Activated naive CD8-positive, alpha-beta T cell treated with anti-CD3 and anti-CD28 coated beads, Interleukin-2, amount 50 U/mL, for 16 hours (primary cell): ENCODE measurements around the gene CERCAM.

Experiments used
- DNase-seq: peaks from one replicate; pipeline ENCODE4 v3.0.0-alpha.2; 2020; ENCODE audit warnings: low read depth, low spot score

Gene CERCAM

DNA sequence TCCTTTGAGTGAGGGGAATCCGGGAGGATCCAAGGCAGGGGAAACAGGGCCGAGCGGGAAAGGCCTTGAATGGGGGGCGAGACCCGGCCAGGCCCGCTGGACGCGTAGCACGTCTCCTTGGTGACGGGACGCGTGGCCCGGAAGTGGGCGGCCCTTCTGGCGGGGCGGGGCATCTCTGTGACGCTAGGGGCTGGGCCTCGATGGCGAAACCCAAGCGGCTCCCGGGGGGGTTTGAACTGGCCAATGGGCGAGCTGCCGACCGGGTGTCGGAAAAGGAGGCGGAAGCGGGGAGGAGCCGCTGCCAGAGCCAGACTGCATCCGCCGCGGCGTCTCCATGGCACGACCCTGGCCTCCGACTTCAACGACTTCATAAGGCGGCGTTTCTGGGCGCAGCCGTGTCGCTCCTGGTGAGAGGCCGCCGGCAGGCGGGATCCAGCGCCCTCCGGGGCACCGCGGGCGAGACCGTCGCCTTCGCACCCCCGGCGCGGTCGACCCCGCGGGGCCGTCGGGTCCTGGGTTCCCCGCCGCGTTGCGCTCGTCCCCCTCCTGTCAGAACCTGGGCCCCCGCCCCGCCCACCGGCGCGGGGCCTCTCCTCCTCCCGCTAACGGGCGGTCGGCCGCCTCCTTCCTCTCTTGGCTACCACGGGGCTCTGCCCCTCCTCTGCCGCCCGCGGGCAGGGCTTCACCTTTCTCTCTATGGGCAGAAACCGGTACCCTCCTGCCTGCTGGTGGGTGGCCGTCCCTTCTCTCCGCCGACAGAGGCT, 35.4 kb downstream of the CERCAM start, which contains the start of gene ODF2:
ODF2 (plus strand) TSS at position 158 of the 764 bp plus-strand sequence; CDS start at position 244, 86 bp downstream.
- peak; percentile 96 for DNase-seq

DNA sequence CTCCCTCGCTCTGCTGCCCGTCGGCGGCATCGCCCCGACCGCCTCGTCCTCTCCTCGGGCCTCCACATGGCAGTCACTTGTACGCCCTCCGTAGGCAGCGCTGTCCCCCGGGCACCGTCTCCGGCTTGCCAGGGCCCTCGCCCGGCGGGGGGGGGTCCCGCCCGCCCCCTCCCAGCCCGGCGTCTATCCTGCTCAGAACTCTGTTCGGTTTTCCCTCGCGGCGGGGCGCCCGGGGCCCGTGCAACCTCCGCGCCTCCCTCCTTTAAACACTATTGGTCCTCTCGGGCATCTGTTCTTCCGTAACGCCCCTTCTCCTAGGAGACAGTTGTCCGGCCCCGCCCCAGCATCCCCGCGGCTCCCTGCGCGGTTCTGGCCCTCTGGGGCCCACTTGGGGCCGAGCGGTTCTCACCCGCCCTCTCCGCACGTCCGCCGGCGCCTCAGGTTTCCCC, 36.0 kb downstream of the CERCAM start:
- DNase-seq: peak; percentile 25

DNA sequence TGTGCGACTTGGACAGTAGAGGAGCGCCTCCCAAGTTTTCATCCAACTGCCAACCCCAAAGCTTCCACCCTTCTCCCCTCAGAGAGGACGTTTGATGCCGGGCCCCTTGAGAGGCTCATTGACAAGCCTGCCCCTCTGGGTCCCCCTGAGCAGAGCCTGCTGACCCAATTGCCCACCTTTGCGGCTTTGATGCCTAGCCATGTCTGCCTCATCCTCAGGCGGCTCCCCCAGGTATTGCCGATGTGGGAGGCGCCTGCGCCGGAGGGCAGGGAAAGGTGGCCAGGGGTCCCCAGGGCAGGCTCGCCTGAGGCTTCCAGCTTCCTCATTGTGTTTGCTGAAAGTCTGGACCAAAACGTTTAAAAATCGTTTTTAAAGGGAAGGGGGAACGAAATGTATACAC, 36.5 kb downstream of the CERCAM start:
- no peak for DNase-seq

DNA sequence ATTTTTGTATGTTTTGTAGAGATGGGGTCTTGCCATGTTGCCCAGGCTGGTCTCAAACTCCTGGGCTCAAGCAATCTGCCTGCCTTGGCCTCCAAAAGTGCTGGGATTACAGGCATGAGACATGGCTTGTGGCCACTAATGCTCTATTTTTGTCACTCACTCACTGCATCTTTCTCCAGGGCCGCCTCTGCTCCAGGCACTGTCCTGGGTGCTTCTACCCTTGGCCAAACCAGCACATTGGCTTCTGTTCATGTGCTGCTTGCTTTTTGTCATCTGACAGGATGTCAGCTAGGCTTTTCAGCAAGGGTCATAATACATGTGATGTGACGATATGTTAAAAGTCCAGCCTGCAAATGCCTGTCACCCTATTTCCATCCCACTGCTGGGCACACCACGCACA, 38.4 kb downstream of the CERCAM start:
- DNase-seq: no peak

DNA sequence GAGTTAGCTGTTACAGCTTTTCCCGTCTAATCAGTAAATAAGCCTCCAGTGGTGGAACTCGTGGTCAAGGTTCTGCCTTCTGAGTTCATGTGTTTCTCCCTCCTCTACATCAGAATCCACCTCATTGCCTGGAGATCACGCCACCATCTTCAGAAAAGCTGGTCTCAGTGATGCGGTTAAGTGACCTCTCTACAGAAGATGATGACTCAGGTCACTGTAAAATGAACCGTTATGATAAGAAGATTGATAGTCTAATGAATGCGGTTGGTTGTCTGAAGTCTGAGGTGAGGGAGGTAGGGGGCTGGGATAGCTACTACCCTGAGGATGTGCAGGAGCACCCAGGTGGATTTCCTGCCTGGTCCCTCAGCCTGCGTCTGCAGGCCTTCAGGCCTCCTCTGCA, 48.4 kb downstream of the CERCAM start:
- no peak for DNase-seq

DNA sequence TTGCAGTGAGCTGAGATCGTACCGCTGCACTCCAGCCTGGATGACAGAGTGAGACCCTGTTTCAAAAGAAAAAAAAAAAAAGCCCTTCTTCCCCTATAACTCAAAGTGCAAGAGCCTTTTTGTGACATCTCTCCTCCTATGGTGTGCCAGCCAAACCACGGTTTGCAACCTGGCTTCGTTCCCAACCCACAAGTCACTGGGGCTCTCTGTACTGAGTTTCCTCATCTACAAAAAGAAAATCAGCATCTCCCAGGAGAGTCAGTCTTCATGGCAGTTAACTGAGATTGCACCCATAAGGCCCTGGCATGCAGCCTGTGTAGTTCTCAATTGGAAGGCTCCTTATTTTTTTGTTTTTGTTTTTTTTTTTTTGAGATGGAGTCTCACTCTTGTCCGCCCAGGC, 49.9 kb downstream of the CERCAM start:
- DNase-seq: no peak

DNA sequence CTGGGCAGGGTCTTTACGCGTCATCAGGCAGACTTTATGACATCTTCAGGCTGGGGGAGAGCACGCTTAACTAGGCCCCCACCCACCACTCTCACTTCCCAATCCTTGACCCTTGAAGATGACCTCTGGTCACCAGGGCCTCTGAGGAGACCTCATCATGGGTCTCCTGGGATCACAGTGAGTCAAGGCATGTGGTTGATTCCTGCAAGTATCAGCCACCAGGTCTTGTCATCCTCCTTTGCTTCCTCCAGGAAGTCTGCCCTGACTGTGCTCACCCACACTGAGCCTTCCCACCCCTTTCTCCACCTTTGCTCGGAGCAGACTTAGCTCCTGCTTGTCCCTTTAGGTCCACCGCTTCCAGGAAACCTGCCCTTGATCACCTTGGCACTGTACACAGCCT, 52.4 kb downstream of the CERCAM start:
- no peak for DNase-seq

DNA sequence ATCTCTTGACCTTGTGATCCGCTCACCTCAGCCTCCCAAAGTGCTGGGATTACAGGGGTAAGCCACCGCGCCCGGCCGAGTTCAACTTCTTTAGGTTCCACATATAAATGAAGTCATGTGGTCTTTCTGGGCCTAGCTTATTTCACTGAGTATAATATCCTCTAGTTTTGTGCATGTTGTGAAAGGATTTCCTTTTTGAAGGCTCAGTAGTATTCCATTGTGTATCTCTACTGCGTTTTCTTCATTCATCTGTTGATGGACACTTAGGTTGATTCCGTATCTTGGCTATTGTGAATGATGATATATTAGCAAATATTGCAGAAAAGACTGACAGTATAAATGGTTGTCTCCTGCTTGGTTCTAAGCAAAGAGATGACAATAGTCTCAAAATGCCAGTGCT, 55.2 kb downstream of the CERCAM start:
- no peak for DNase-seq

DNA sequence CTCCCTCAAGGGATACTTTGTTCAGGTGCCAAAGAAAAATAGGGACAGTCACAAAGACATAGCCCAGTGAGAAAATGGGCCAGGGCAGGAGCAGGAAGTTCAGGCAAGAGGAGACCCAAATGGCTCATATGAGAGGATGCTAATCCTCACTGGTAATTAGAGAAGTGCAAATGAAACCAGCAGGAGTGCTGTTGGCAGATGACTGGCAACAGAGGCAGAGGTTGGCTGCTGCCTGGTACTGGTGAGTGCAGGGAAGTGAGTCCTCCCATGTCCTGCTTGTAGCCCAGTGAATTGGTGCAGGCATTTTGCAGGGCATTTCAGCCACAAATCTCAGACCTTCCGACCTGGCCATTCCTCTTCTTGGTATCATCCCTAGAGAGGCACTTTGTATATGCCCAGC, 58.6 kb downstream of the CERCAM start:
- no peak for DNase-seq

DNA sequence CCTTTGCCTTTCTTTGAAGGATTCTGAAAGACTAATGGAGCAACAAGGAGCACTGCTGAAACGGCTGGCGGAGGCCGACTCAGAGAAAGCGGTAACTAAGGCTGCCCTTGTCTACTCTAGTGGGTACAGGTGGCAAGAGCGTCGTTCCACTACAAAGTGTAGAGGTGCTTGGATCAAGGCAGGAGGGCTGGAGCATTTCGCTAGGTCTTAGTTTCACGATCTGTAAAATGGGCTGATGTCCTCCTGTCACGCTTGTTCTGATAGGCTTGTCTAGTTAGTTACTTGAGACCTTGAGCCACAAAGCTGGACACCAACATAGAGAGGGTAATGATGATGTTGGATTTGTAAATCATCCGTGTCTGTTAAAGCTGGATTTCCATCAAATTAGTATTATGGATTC, 60.9 kb downstream of the CERCAM start:
- no peak for DNase-seq

DNA sequence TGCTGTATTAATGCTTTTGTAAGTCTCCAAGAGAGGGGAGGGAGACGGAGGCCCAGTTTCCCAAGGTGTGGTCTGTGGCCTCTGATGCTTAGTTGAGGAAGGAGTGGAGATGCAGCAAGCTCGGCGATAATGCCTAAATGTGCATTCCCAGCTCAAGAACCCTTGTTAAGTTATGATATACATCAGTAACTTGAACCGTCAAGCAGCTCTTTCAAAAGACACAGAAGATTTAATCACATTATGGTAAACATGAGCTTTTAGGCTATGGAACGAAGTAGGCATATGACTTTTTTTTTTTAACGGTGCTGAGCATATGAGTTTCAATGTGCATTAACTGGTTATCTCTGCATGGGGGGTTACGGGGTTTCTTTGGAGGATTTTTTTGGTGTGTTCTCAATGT, 61.5 kb downstream of the CERCAM start:
- DNase-seq: no peak

DNA sequence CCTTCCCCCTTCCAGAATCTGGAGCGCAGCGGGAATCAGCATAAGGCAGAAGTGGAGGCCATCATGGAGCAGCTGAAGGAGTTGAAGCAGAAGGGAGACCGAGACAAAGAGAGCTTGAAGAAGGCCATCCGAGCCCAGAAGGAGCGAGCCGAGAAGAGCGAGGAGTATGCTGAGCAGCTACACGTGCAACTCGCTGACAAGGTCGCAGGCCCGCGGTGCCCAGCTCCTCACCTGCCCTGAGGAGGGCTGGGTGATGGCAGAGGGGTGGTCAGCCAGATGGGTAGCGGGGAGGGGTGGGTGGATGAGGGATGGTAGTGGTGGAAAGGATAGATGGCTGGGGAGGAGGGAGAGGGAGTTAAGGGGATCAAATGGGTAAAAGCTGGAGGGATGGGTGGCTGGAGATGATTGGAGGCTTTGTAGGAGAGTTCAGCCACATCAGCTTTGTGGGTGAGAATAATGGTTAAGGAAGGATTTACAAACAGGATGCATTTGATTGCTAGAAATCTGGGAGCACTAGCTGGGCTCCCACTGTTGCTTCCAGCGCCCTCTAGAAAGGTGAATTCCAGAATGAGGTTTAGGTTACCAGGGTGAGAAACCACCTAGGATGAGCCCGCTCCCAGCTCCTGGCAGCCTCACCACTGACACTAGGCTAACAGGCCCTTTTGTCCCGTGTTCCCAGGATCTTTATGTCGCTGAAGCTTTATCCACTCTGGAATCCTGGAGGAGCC, 64.2 kb downstream of the CERCAM start:
- no peak for DNase-seq

DNA sequence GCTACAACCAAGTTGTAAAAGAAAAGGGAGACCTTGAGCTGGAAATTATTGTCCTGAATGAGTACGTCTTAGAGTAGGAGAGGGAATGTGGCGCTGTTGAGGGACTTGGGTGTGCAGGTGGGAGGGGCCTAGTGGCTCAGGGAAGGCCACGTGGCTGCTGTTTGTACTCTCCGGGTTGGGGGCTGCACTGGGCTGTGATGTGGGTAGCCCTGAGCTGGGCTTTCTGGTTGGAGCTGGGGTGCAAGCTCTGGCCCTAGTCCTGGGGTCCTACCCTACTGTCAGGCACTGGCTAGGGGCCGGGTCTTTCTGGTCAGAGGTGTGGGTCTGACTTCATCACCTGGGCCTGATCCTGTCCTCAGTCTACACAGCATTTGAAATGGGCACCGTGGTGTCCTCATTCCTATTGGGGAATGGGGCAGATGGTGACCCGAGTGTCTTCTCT, 64.8 kb downstream of the CERCAM start:
- DNase-seq: no peak

DNA sequence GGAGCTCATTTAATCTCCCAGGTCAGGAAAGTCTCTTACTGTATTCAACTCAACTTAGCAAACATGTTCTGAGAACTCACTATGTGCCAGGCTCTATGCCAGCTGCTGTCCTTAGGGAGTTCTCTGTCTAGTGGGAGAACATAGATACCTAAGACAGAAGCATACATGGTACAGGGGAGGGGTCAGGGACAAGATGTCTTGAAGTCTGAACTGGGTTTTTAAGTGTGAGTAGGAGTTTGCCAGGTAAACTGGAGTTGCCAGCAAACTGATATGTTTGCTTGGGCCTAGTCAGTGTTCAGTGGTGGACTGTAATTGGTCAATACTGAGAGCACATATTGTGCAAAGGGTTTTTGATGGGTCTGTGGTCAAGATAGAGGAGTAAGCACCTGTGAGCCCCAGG, 65.5 kb downstream of the CERCAM start:
- no peak for DNase-seq
